Stimulated activated naive CD8-positive, alpha-beta T cell treated with anti-CD3 and anti-CD28 coated beads, Interleukin-15, Interleukin-2, amounts not matched to agents 100 ng/mL and 50 ng/mL, for 24 hours (primary cell): ENCODE results near the gene GPR55.

Experiments used
- H3K27ac Mint-ChIP-seq: one replicate; pipeline ENCODE4 v1.8.0; 2021; ENCODE audit warnings: mild to moderate bottlenecking, mixed read lengths
- H3K27me3 Mint-ChIP-seq: one replicate; pipeline ENCODE4 v1.8.0; 2021; ENCODE audit warnings: mixed read lengths
- H3K36me3 Mint-ChIP-seq: one replicate; pipeline ENCODE4 v1.8.0; 2021; ENCODE audit warnings: low read depth, mixed read lengths
- H3K4me1 Mint-ChIP-seq: one replicate; pipeline ENCODE4 v1.8.0; 2021; ENCODE audit warnings: low read depth, mixed read lengths
- H3K4me3 Mint-ChIP-seq: one replicate; pipeline ENCODE4 v1.8.0; 2021; ENCODE audit warnings: mild to moderate bottlenecking, mixed read lengths
- H3K9me3 Mint-ChIP-seq: one replicate; pipeline ENCODE4 v1.8.0; 2021; ENCODE audit warnings: mixed read lengths

Gene GPR55

GRCh38 chr2:230881840-230882239 is 43.2 kb downstream of the GPR55 start:
- H3K4me3 Mint-ChIP-seq, result no peak overlapping the region
- no peaks in the 10 kb centered on the region for H3K9me3 Mint-ChIP-seq
- H3K4me1 Mint-ChIP-seq, result peaks cover 50% of the 10 kb centered on the region
- H3K36me3 Mint-ChIP-seq, result peaks cover 14% of the 10 kb centered on the region
- H3K27ac Mint-ChIP-seq, result no peak overlapping the region
- H3K27me3 Mint-ChIP-seq, result no peaks in the 10 kb centered on the region

DNA sequence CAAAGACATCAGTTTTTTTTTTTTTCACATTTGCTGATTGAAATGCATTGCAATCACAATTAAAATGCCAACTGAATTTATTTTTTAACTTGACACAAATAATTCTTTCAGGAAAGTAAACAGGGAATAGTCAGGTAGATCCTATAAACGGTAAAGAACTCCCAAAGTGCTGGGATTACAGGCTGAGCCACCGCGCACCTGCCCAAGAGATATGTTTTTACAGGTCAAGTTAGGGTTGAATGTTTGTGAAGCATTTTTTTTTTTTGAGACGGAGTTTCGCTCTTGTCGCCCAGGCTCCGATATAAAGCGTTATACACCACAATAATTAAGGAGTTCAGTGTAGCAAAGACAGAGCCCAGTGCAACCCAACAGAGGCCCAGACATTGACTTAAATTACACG is 45.2 kb downstream of the GPR55 start:
- H3K36me3 Mint-ChIP-seq, result peaks cover 14% of the 10 kb centered on the region
- H3K27me3 Mint-ChIP-seq, result no peaks in the 10 kb centered on the region
- peaks cover 53% of the 10 kb centered on the region for H3K4me1 Mint-ChIP-seq
- no peaks in the 10 kb centered on the region for H3K9me3 Mint-ChIP-seq
- H3K27ac Mint-ChIP-seq, result no peak overlapping the region
- H3K4me3 Mint-ChIP-seq, result no peak overlapping the region

GRCh38 chr2:230879271-230879882 is 45.7 kb downstream of the GPR55 start:
- peaks cover 58% of the 10 kb centered on the region for H3K4me1 Mint-ChIP-seq
- H3K4me3 Mint-ChIP-seq, result no peak overlapping the region
- peak overlapping the region; percentile 4 for H3K27ac Mint-ChIP-seq
- no peaks in the 10 kb centered on the region for H3K9me3 Mint-ChIP-seq
- peaks cover 14% of the 10 kb centered on the region for H3K36me3 Mint-ChIP-seq
- no peaks in the 10 kb centered on the region for H3K27me3 Mint-ChIP-seq

GRCh38 chr2:230878599-230879188 is 46.3 kb downstream of the GPR55 start:
- peaks cover 14% of the 10 kb centered on the region for H3K36me3 Mint-ChIP-seq
- no peak overlapping the region for H3K4me3 Mint-ChIP-seq
- no peaks in the 10 kb centered on the region for H3K9me3 Mint-ChIP-seq
- H3K4me1 Mint-ChIP-seq, result peaks cover 59% of the 10 kb centered on the region
- H3K27me3 Mint-ChIP-seq, result no peaks in the 10 kb centered on the region
- peak overlapping the region; percentile 4 for H3K27ac Mint-ChIP-seq

- Mint-ChIP-seq H3K27ac (peak overlapping the region; percentile 89), H3K4me3 (peak overlapping the region; percentile 58), H3K27me3 (no peaks in the 10 kb centered on the region), H3K36me3 (peaks cover 14% of the 10 kb centered on the region), H3K9me3 (no peaks in the 10 kb centered on the region), H3K4me1 (peaks cover 60% of the 10 kb centered on the region)
These were observed 47.1 kb downstream of the GPR55 start for GRCh38 chr2:230877759-230878598.

DNA sequence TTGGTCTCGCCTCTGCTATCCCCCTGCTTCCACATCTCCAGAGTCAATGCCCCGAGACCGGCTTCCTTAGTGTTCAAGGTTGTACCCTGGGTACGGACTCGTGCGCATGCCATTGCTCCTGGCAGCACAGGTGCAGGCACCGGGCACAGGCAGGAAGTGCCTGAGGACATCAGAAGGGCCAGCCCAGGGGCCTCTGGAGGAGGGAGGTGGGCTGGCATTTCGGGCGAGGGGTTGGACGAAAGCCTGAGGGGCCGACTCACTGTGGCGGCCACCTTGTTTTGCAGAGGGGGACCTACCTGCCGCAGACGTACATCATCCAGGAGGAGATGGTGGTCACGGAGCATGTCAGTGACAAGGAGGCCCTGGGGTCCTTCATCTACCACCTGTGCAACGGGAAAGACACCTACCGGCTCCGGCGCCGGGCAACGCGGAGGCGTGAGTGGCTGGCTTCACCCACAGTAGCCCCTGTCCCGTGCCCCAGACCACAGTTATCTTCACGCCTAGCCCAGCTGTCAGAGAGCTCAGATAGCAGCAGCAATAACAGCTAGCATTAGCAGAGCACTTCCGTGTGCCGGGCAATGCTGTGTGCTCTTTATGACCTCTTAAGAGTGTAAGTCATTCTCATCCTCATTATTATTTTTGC is 47.8 kb downstream of the GPR55 start:
- Mint-ChIP-seq H3K27ac (peak overlapping the region; percentile 89), H3K36me3 (peaks cover 14% of the 10 kb centered on the region), H3K9me3 (no peaks in the 10 kb centered on the region), H3K27me3 (no peaks in the 10 kb centered on the region), H3K4me1 (peaks cover 67% of the 10 kb centered on the region), H3K4me3 (peak overlapping the region; percentile 58)

GRCh38 chr2:230875347-230876315 is 49.4 kb downstream of the GPR55 start:
- H3K4me1 Mint-ChIP-seq, result peaks cover 75% of the 10 kb centered on the region
- peaks cover 14% of the 10 kb centered on the region for H3K36me3 Mint-ChIP-seq
- H3K4me3 Mint-ChIP-seq, result no peak overlapping the region
- H3K9me3 Mint-ChIP-seq, result no peaks in the 10 kb centered on the region
- no peaks in the 10 kb centered on the region for H3K27me3 Mint-ChIP-seq
- no peak overlapping the region for H3K27ac Mint-ChIP-seq

DNA sequence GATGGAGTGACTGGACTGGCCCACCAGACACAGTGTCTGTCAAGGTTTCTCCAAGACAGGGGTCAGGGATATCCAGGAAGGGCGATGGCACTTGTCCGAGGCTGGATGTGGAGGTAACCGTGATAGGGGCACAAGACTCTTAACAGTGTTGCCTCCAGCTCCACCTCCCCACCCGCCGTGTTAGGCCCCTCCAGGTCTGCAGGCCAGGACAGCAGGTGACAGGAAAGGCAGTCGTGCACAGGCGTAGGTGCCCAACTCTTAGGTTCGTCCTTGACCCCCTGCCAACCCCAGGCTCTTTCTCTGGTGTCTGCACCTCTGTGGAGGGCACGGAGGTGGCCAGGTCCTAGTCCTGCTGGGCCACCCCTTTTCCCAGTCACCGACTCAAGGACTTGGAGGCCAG is 50.2 kb downstream of the GPR55 start:
- Mint-ChIP-seq H3K9me3 (no peaks in the 10 kb centered on the region), H3K27ac (peak overlapping the region; percentile 77), H3K27me3 (no peaks in the 10 kb centered on the region), H3K36me3 (peaks cover 14% of the 10 kb centered on the region), H3K4me1 (peaks cover 83% of the 10 kb centered on the region), H3K4me3 (no peak overlapping the region)

DNA sequence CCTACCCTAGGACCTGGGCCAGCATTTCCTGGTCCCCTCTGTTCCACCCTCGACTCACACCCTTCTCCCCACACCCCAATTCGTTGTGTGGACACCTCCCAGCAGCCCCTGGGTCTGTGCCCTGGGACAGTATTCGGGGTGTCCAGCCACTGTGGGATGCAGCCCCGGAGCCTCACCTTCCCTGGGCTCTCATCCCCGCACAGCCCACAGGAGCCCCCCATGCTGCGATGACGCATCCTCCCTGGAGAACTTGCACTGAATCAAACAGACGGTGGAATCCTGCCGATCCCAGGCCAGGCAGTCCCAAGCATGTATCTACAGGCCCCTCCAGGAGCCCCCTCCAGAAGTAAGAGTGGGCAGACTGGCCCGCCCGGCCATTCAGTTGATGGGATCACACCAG is 50.6 kb downstream of the GPR55 start:
- Mint-ChIP-seq H3K36me3 (peaks cover 10% of the 10 kb centered on the region), H3K9me3 (no peaks in the 10 kb centered on the region), H3K4me1 (peaks cover 87% of the 10 kb centered on the region), H3K27ac (peak overlapping the region; percentile 77), H3K4me3 (peak overlapping the region; percentile 52), H3K27me3 (no peaks in the 10 kb centered on the region)

DNA sequence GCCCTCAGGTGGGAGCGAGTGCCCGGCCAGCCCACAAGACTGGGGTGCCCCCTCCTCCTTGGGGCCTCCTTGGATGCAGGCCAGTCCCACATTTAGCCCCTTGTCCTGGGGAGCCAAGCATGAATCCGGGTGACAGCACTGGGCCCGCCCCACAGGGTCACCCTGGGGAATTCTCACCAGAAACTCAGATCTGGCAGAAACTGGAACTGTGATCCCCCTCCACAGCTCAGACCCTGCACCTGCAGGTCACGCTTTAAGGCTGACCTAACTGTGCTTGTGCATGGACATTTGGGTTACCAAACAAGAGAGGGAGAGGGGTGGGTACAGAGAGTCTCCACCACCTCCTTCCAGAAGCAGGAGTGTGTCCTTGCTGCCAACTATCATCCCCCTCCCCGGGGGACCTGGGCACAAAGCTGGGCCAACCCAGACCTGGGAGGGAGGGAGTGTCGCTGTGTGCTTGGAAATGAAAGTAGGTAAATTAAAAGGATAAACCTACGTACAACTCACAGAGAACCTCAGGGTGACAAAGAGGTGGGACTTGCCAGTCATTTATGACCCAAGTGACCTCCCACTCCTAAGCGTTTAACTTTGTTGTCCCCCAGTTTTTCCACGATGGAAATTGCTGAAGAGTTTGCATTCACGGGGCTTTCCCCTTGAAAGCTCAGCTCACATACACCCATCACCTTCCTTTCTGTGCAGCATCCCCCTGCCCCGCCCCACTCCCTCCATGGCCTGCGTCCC is 51.2 kb downstream of the GPR55 start:
- peaks cover 90% of the 10 kb centered on the region for H3K4me1 Mint-ChIP-seq

GRCh38 chr2:230872968-230873660 is 51.9 kb downstream of the GPR55 start:
- H3K9me3 Mint-ChIP-seq, result no peaks in the 10 kb centered on the region
- H3K36me3 Mint-ChIP-seq, result peaks cover 4% of the 10 kb centered on the region
- H3K4me1 Mint-ChIP-seq, result peaks cover 87% of the 10 kb centered on the region
- no peak overlapping the region for H3K4me3 Mint-ChIP-seq
- peak overlapping the region; percentile 40 for H3K27ac Mint-ChIP-seq
- no peaks in the 10 kb centered on the region for H3K27me3 Mint-ChIP-seq

More for the DNA sequence above, 51.2 kb downstream of the GPR55 start:
- Mint-ChIP-seq H3K9me3 (no peaks in the 10 kb centered on the region), H3K27ac (peak overlapping the region; percentile 77), H3K4me3 (peak overlapping the region; percentile 52), H3K36me3 (peaks cover 5% of the 10 kb centered on the region), H3K27me3 (no peaks in the 10 kb centered on the region)

- Mint-ChIP-seq H3K36me3 (peaks cover under 1% of the 10 kb centered on the region), H3K4me1 (peaks cover 84% of the 10 kb centered on the region), H3K4me3 (no peak overlapping the region), H3K9me3 (no peaks in the 10 kb centered on the region), H3K27me3 (no peaks in the 10 kb centered on the region), H3K27ac (peak overlapping the region; percentile 21)
These were observed 52.7 kb downstream of the GPR55 start for GRCh38 chr2:230872151-230872967.
